MM.1S (cell line): ENCODE measurements around the gene TPD52L2.
"Not testable (repeated sequence)": the region's sequence is repeated elsewhere in the genome, so short reads cannot be mapped to it uniquely, and the experiment has no call there.

ENCODE experiments used
- DNase-seq: peaks from one replicate; pipeline ENCODE4 v3.0.0-alpha.2; 2015
- H2AFZ ChIP-seq: fragments of 300-600 bp; sonication (generic); 2 replicates; pipeline ENCODE4 v1.6.0; 2016; ENCODE audit warnings: antibody characterized with exemption, low read length
- H3F3A ChIP-seq: fragments of 300-600 bp; sonication (generic); 2 replicates; pipeline ENCODE4 v1.6.1; 2016; ENCODE audit warnings: mild to moderate bottlenecking, antibody characterized with exemption, low read length, moderate library complexity, mixed read lengths; ENCODE audit not compliant: insufficient read depth
- H3K27ac ChIP-seq: fragments of 300-600 bp; sonication (generic); 2 replicates; pipeline ENCODE4 v1.5.1; 2016; ENCODE audit warnings: mild to moderate bottlenecking, low read length
- H3K27me3 ChIP-seq: fragments of 300-600 bp; sonication (generic); replicated peaks from 2 replicates; pipeline ENCODE4 v1.6.0; 2016; ENCODE audit warnings: low read length; ENCODE audit not compliant: insufficient read depth
- H3K36me3 ChIP-seq: fragments of 300-600 bp; sonication (generic); replicated peaks from 2 replicates; pipeline ENCODE4 v1.6.1; 2016; ENCODE audit warnings: mild to moderate bottlenecking, low read length, mixed read lengths; ENCODE audit not compliant: insufficient read depth
- H3K4me1 ChIP-seq: fragments of 300-600 bp; sonication (generic); 2 replicates; pipeline ENCODE4 v1.6.1; 2016; ENCODE audit warnings: low read length, mixed read lengths
- H3K4me2 ChIP-seq: fragments of 300-600 bp; sonication (generic); 2 replicates; pipeline ENCODE4 v1.6.0; 2016; ENCODE audit warnings: low read depth, low read length
- H3K4me3 ChIP-seq: fragments of 300-600 bp; sonication (generic); 2 replicates; pipeline ENCODE4 v1.5.1; 2016; ENCODE audit warnings: low read length, mixed read lengths
- H3K79me2 ChIP-seq: fragments of 300-600 bp; sonication (generic); 2 replicates; pipeline ENCODE4 v1.6.1; 2016; ENCODE audit warnings: mixed run types, low read length, mixed read lengths
- H3K9ac ChIP-seq: fragments of 300-600 bp; sonication (generic); 2 replicates; pipeline ENCODE4 v1.6.1; 2016; ENCODE audit warnings: low read length, mixed read lengths
- H3K9me2 ChIP-seq: fragments of 300-600 bp; sonication (generic); replicated peaks from 2 replicates; pipeline ENCODE4 v1.6.1; 2016; ENCODE audit warnings: mild to moderate bottlenecking, low read length, mixed read lengths; ENCODE audit not compliant: insufficient read depth
- H3K9me3 ChIP-seq: fragments of 300-600 bp; sonication (generic); replicated peaks from 2 replicates; pipeline ENCODE4 v1.6.1; 2016; ENCODE audit warnings: mild to moderate bottlenecking, low read length, mixed read lengths; ENCODE audit not compliant: insufficient read depth
- H4K20me1 ChIP-seq: fragments of 300-600 bp; sonication (generic); 2 replicates; pipeline ENCODE4 v1.6.1; 2016; ENCODE audit warnings: mild to moderate bottlenecking, low read length, moderate library complexity, mixed read lengths; ENCODE audit not compliant: insufficient read depth
- EZH2 ChIP-seq: fragments of 300-600 bp; sonication (generic); optimal IDR thresholded peaks from 2 replicates; pipeline ENCODE3; 2017; ENCODE audit warnings: low read depth, mild to moderate bottlenecking, antibody characterized with exemption, low read length, mixed read lengths
- EZH2phosphoT487 ChIP-seq: fragments of 300-600 bp; sonication (generic); IDR thresholded peaks from 2 replicates; pipeline ENCODE4 v1.6.1; 2018; ENCODE audit warnings: antibody characterized with exemption, low read length
- TF ChIP-seq, protein P1 (sequence below): fragments of 300-600 bp; sonication (generic); IDR thresholded peaks from 2 replicates; pipeline ENCODE4 v1.5.1; 2016; ENCODE audit warnings: antibody characterized with exemption, low read length, mixed read lengths

Gene TPD52L2

DNA sequence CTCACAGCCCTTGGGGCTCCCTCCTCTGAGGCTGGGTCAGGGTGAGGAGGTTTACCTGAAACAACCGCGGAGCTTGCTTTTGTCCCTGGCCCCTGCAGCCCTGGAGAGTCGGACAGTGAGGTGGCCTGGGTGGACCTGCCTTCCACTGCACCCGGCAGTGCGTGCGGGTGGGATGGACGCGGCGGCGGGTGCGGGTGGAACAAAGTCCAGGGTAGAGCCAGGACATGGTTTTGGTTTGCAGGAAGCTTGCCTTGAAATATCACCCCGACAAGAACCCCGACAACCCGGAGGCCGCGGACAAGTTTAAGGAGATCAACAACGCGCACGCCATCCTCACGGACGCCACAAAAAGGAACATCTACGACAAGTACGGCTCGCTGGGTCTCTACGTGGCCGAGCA lies 64.0 kb downstream of the TPD52L2 start:
- H3K4me3 ChIP-seq = no peak overlapping the region
- no peak for DNase-seq
- no peaks in the 10 kb centered on the region for H3K27me3 ChIP-seq
- H3K4me2 ChIP-seq = no peak overlapping the region
- H4K20me1 ChIP-seq = no peaks in the 10 kb centered on the region
- no peaks in the 10 kb centered on the region for H3K4me1 ChIP-seq
- H3K36me3 ChIP-seq = peaks cover 5% of the 10 kb centered on the region; the same call in 1 of the 2 replicates
- H3K9me2 ChIP-seq = no peaks in the 10 kb centered on the region
- H3F3A ChIP-seq = no peaks in the 10 kb centered on the region
- TF ChIP-seq EZH2phosphoT487 (no peak), EZH2 (no peak)
- TF ChIP-seq, protein P1, sequence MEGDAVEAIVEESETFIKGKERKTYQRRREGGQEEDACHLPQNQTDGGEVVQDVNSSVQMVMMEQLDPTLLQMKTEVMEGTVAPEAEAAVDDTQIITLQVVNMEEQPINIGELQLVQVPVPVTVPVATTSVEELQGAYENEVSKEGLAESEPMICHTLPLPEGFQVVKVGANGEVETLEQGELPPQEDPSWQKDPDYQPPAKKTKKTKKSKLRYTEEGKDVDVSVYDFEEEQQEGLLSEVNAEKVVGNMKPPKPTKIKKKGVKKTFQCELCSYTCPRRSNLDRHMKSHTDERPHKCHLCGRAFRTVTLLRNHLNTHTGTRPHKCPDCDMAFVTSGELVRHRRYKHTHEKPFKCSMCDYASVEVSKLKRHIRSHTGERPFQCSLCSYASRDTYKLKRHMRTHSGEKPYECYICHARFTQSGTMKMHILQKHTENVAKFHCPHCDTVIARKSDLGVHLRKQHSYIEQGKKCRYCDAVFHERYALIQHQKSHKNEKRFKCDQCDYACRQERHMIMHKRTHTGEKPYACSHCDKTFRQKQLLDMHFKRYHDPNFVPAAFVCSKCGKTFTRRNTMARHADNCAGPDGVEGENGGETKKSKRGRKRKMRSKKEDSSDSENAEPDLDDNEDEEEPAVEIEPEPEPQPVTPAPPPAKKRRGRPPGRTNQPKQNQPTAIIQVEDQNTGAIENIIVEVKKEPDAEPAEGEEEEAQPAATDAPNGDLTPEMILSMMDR = no peak
- no peaks in the 10 kb centered on the region for H3K9me3 ChIP-seq
- H2AFZ ChIP-seq = no peak overlapping the region
- H3K79me2 ChIP-seq = no peaks in the 10 kb centered on the region
- H3K27ac ChIP-seq = no peak overlapping the region
- no peak overlapping the region for H3K9ac ChIP-seq

DNA sequence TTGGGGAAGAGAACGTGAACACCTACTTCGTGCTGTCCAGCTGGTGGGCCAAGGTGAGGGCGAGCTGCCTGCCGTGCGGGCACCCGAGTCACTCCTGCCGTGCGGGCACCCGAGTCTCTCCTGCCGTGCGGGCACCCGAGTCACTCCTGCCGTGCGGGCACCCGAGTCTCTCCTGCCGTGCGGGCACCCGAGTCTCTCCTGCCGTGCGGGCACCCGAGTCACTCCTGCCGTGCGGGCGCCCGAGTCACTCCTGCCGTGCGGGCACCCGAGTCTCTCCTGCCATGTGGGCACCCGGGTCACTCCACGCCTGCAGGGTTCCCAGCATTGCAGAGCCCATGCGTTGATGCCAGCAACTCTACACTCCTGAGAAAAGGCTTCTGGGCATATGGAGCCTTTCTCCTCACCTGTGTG lies 64.4 kb downstream of the TPD52L2 start:
- not testable (repeated sequence) for H2AFZ ChIP-seq, H4K20me1 ChIP-seq, DNase-seq, H3F3A ChIP-seq, H3K4me1 ChIP-seq, H3K9me3 ChIP-seq, H3K9me2 ChIP-seq, H3K36me3 ChIP-seq, H3K4me2 ChIP-seq, H3K27me3 ChIP-seq, H3K79me2 ChIP-seq, H3K4me3 ChIP-seq, H3K9ac ChIP-seq, H3K27ac ChIP-seq

DNA sequence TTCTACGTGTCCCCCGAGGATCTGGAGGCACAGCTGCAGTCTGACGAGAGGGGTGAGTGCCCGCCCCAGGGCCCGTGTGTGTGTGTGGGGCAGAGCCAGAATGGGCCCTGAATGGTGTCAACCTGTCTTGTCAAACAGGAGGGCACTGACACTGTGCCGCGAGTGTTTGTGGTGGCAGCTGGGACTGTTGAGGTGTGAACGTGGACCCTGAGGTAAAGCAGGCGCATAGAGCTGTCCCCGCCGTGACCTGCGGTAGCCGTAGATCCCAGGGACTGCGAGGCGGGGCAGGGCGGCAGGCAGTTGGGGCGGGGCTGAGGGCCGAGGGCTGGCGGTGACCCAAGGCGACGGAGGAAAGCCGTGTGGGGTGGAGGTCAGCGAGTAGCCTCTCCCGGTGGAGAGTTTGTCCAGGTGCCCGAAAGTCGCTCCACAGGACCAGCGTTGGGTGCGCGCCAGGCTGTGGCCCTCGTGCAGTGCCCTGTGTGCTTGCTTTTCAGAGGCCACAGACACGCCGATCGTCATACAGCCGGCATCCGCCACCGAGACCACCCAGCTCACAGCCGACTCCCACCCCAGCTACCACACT lies 66.0 kb downstream of the TPD52L2 start:
- Histone ChIP-seq H3K4me1 (no peaks in the 10 kb centered on the region), H3K27ac (no peak overlapping the region), H3K9me2 (no peaks in the 10 kb centered on the region), H3K36me3 (peaks cover 5% of the 10 kb centered on the region; the same call in 1 of the 2 replicates), H3K4me3 (no peak overlapping the region), H3K27me3 (no peaks in the 10 kb centered on the region), H3F3A (no peaks in the 10 kb centered on the region), H4K20me1 (no peaks in the 10 kb centered on the region), H2AFZ (no peak overlapping the region), H3K4me2 (no peak overlapping the region), H3K9me3 (no peaks in the 10 kb centered on the region), H3K9ac (no peak overlapping the region), H3K79me2 (no peaks in the 10 kb centered on the region)
- no peak for TF ChIP-seq EZH2phosphoT487
- TF ChIP-seq, protein P1 = no peak
- no peak for TF ChIP-seq EZH2
- DNase-seq = no peak

DNA sequence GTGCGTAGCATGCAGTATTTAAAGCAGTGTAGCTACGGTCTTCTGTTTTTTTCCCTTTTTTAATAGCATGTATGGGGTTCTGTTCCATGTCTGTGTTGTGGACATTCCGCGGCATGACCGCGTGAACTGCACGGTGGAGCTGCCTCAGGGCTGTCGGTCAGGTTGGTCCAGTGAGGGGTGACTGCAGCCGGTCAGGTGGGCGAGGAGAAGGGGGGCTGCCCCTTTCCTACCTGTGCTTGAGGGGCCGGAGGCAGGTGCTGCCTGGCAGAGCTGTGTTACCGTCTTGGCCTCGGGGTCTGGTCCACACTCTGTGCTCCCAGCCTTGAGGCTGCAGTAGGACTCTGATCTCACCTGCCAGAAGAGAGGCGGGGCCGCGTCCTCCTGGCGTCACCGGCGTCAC lies 66.7 kb downstream of the TPD52L2 start:
- H3K27me3 ChIP-seq = no peaks in the 10 kb centered on the region
- no peak overlapping the region for H3K4me2 ChIP-seq
- TF ChIP-seq, protein P1 = no peak
- TF ChIP-seq EZH2phosphoT487 (no peak), EZH2 (no peak)
- H3K79me2 ChIP-seq = no peaks in the 10 kb centered on the region
- H3K4me1 ChIP-seq = no peaks in the 10 kb centered on the region
- H4K20me1 ChIP-seq = no peaks in the 10 kb centered on the region
- H2AFZ ChIP-seq = no peak overlapping the region
- peaks cover 5% of the 10 kb centered on the region; the same call in 1 of the 2 replicates for H3K36me3 ChIP-seq
- no peaks in the 10 kb centered on the region for H3K9me3 ChIP-seq
- no peak overlapping the region for H3K27ac ChIP-seq
- DNase-seq = no peak
- H3K4me3 ChIP-seq = no peak overlapping the region
- H3F3A ChIP-seq = no peaks in the 10 kb centered on the region
- no peak overlapping the region for H3K9ac ChIP-seq
- H3K9me2 ChIP-seq = no peaks in the 10 kb centered on the region
